ENCODE measurements around the gene ATXN2.
A peak's percentile ranks its signal among the peaks of the same experiment; 100 is the strongest.

The ATXN2 gene

GRCh38 chr12:111448846-111449790 is 150.0 kb downstream of the ATXN2 start:
- DNase-seq (ENCODE audit: low spot score) = no peak

GRCh38 chr12:111448266-111448830 is 150.8 kb downstream of the ATXN2 start:
- DNase-seq (ENCODE audit: low spot score) = no peak

GRCh38 chr12:111447571-111448265 is 151.4 kb downstream of the ATXN2 start:
- no peak for DNase-seq (ENCODE audit: low spot score)

GRCh38 chr12:111446631-111447570 is 152.2 kb downstream of the ATXN2 start:
- DNase-seq (ENCODE audit: low spot score) = no peak

GRCh38 chr12:111445726-111446581 is 153.2 kb downstream of the ATXN2 start:
- DNase-seq (ENCODE audit: low spot score) = peak; percentile 61

GRCh38 chr12:111444925-111445725 is 154.0 kb downstream of the ATXN2 start:
- peak; percentile 67 for DNase-seq (ENCODE audit: low spot score)

GRCh38 chr12:111444314-111444924 is 154.7 kb downstream of the ATXN2 start:
- no peak for DNase-seq (ENCODE audit: low spot score)

- DNase-seq (ENCODE audit: low spot score) = peak; percentile 36
These were observed 155.5 kb downstream of the ATXN2 start for GRCh38 chr12:111443586-111443985.

- no peak for DNase-seq (ENCODE audit: low spot score)
These were observed 156.0 kb downstream of the ATXN2 start for GRCh38 chr12:111443086-111443485.

GRCh38 chr12:111442301-111443045 is 156.6 kb downstream of the ATXN2 start:
- peak; percentile 55 for DNase-seq (ENCODE audit: low spot score)

- DNase-seq (ENCODE audit: low spot score) = no peak
These were observed 157.8 kb downstream of the ATXN2 start for GRCh38 chr12:111441107-111441928.

- no peak for DNase-seq (ENCODE audit: low spot score)
These were observed 158.5 kb downstream of the ATXN2 start for GRCh38 chr12:111440631-111441030.

- DNase-seq (ENCODE audit: low spot score) = no peak
These were observed 159.0 kb downstream of the ATXN2 start for GRCh38 chr12:111440152-111440551.

- DNase-seq (ENCODE audit: low spot score) = no peak
These were observed 159.4 kb downstream of the ATXN2 start for GRCh38 chr12:111439657-111440151.

GRCh38 chr12:111438481-111438880 is 160.6 kb downstream of the ATXN2 start:
- no peak for DNase-seq (ENCODE audit: low spot score)

- DNase-seq (ENCODE audit: low spot score) = no peak
These were observed 161.2 kb downstream of the ATXN2 start for GRCh38 chr12:111437816-111438454.

- DNase-seq (ENCODE audit: low spot score) = no peak
These were observed 162.3 kb downstream of the ATXN2 start for GRCh38 chr12:111436811-111437210.

Data from left forelimb (tissue), 1 donor.